Parathyroid adenoma (tissue), 2 donors: ENCODE measurements around the gene MKLN1.

Experiments
- H2AFZ ChIP-seq: fragments of 300-600 bp; sonication (generic); one replicate; pipeline ENCODE4 v1.7.0; 2017; ENCODE audit warnings: antibody characterized with exemption, mild to moderate bottlenecking
- H3K27ac ChIP-seq: fragments of 300-600 bp; sonication (generic); one replicate; pipeline ENCODE4 v1.7.0; 2017
- H3K27me3 ChIP-seq: fragments of 300-600 bp; sonication (generic); one replicate; pipeline ENCODE4 v1.7.0; 2017; ENCODE audit warnings: low read length; ENCODE audit not compliant: control insufficient read depth, insufficient read depth
- H3K36me3 ChIP-seq: fragments of 300-600 bp; sonication (generic); one replicate; pipeline ENCODE4 v1.7.0; 2017; ENCODE audit warnings: low read length; ENCODE audit not compliant: control insufficient read depth, insufficient read depth
- H3K4me1 ChIP-seq: fragments of 300-600 bp; sonication (generic); one replicate; pipeline ENCODE4 v1.7.0; 2017; ENCODE audit warnings: control low read depth
- H3K4me2 ChIP-seq: fragments of 300-600 bp; sonication (generic); one replicate; pipeline ENCODE4 v1.7.0; 2017; ENCODE audit warnings: low read length
- H3K4me3 ChIP-seq: fragments of 300-600 bp; sonication (generic); one replicate; pipeline ENCODE4 v1.7.0; 2017; ENCODE audit warnings: low read depth, low read length
- H3K79me2 ChIP-seq: fragments of 300-600 bp; sonication (generic); one replicate; pipeline ENCODE4 v1.7.0; 2017; ENCODE audit warnings: control low read depth
- H3K9ac ChIP-seq: fragments of 300-600 bp; sonication (generic); one replicate; pipeline ENCODE4 v1.7.0; 2017; ENCODE audit warnings: mild to moderate bottlenecking
- H3K9me3 ChIP-seq: fragments of 300-600 bp; sonication (generic); one replicate; pipeline ENCODE4 v1.7.0; 2017; ENCODE audit warnings: low read length; ENCODE audit not compliant: control insufficient read depth
- CTCF ChIP-seq: fragments of 300-600 bp; sonication (generic); IDR thresholded peaks from one replicate; pipeline ENCODE4 v1.7.0; 2017; ENCODE audit warnings: antibody characterized with exemption, mild to moderate bottlenecking
- donor health status: primary hyperparathyroidism.

The MKLN1 gene

GRCh38 chr7:131524115-131524514 is 196.4 kb downstream of the MKLN1 start:
- H3K36me3 ChIP-seq: no peaks in the 10 kb centered on the region
- no peak overlapping the region for H3K4me2 ChIP-seq
- H3K4me3 ChIP-seq: no peak overlapping the region
- no peak overlapping the region for H3K27ac ChIP-seq
- no peaks in the 10 kb centered on the region for H3K4me1 ChIP-seq
- no peak overlapping the region for H2AFZ ChIP-seq
- no peaks in the 10 kb centered on the region for H3K79me2 ChIP-seq
- no peaks in the 10 kb centered on the region for H3K27me3 ChIP-seq
- no peak overlapping the region for H3K9ac ChIP-seq
- H3K9me3 ChIP-seq: no peaks in the 10 kb centered on the region
- no peak for TF ChIP-seq CTCF

- H3K27me3 ChIP-seq: no peaks in the 10 kb centered on the region
- H3K9me3 ChIP-seq: no peaks in the 10 kb centered on the region
- H3K4me1 ChIP-seq: no peaks in the 10 kb centered on the region
- H3K79me2 ChIP-seq: no peaks in the 10 kb centered on the region
- no peak overlapping the region for H3K4me3 ChIP-seq
- H3K9ac ChIP-seq: no peak overlapping the region
- no peak for TF ChIP-seq CTCF
- H3K4me2 ChIP-seq: no peak overlapping the region
- H3K27ac ChIP-seq: no peak overlapping the region
- no peaks in the 10 kb centered on the region for H3K36me3 ChIP-seq
- H2AFZ ChIP-seq: no peak overlapping the region
Observed at GRCh38 chr7:131524703-131525102, 197.0 kb downstream of the MKLN1 start.

GRCh38 chr7:131525820-131526219 is 198.1 kb downstream of the MKLN1 start:
- no peak overlapping the region for H3K4me2 ChIP-seq
- no peak overlapping the region for H2AFZ ChIP-seq
- H3K4me3 ChIP-seq: no peak overlapping the region
- H3K27me3 ChIP-seq: no peaks in the 10 kb centered on the region
- no peaks in the 10 kb centered on the region for H3K79me2 ChIP-seq
- no peaks in the 10 kb centered on the region for H3K9me3 ChIP-seq
- H3K36me3 ChIP-seq: no peaks in the 10 kb centered on the region
- TF ChIP-seq CTCF: no peak
- no peak overlapping the region for H3K27ac ChIP-seq
- H3K4me1 ChIP-seq: no peaks in the 10 kb centered on the region
- no peak overlapping the region for H3K9ac ChIP-seq

GRCh38 chr7:131527456-131527855 is 199.8 kb downstream of the MKLN1 start:
- H3K79me2 ChIP-seq: no peaks in the 10 kb centered on the region
- no peaks in the 10 kb centered on the region for H3K4me1 ChIP-seq
- H3K36me3 ChIP-seq: no peaks in the 10 kb centered on the region
- H2AFZ ChIP-seq: no peak overlapping the region
- no peaks in the 10 kb centered on the region for H3K27me3 ChIP-seq
- no peaks in the 10 kb centered on the region for H3K9me3 ChIP-seq
- no peak for TF ChIP-seq CTCF
- H3K4me3 ChIP-seq: no peak overlapping the region
- no peak overlapping the region for H3K27ac ChIP-seq
- H3K9ac ChIP-seq: no peak overlapping the region
- H3K4me2 ChIP-seq: no peak overlapping the region

- Histone ChIP-seq H3K9me3 (no peaks in the 10 kb centered on the region), H3K9ac (no peak overlapping the region), H2AFZ (no peak overlapping the region), H3K4me1 (no peaks in the 10 kb centered on the region), H3K27me3 (no peaks in the 10 kb centered on the region), H3K36me3 (no peaks in the 10 kb centered on the region), H3K4me3 (no peak overlapping the region), H3K4me2 (no peak overlapping the region), H3K27ac (no peak overlapping the region), H3K79me2 (no peaks in the 10 kb centered on the region)
- no peak for TF ChIP-seq CTCF
Observed at GRCh38 chr7:131529179-131529578, 201.5 kb downstream of the MKLN1 start.
